Lung (tissue), 12 donors: ENCODE results near the gene LILRA2. TPM values are rescaled to one million over a fixed set of nuclear protein-coding genes. Genes with fewer than 3 reads are reported as not detected.
"Not testable (repeated sequence)": the region's sequence is repeated elsewhere in the genome, so short reads cannot be mapped to it uniquely, and the experiment has no call there.

ENCODE experiments used
- ATAC-seq: fragments of 200-7000 bp; cut with Tn5 transposase; one replicate; pipeline ENCODE4 v1.9.1; 2020; ENCODE audit warnings: moderate number of reproducible peaks; ENCODE audit not compliant: insufficient read depth, low FRiP score
- DNase-seq, 3 donors: peaks; one replicate each; pipeline ENCODE4 v3.0.0-alpha.2; 2013 to 2017
- H3K27ac ChIP-seq, 2 donors: one replicate each; pipeline ENCODE4 v1.5.1; 2013; ENCODE audit warnings: mild to moderate bottlenecking in 2 of 2, moderate library complexity in 2 of 2, control low read depth in 1 of 2, inconsistent platforms in 1 of 2, low read depth in 1 of 2, low read length in 1 of 2
- H3K27me3 ChIP-seq, 3 donors: one replicate each; pipeline ENCODE4 v1.5.1; 2013; ENCODE audit warnings: low read length in 2 of 3; ENCODE audit not compliant: control insufficient read depth in 3 of 3, insufficient read depth in 3 of 3
- H3K36me3 ChIP-seq, 4 donors: one replicate each; pipeline ENCODE4 v1.5.1; 2013; ENCODE audit warnings: low read length in 4 of 4, mild to moderate bottlenecking in 1 of 4, moderate library complexity in 1 of 4; ENCODE audit not compliant: control insufficient read depth in 4 of 4, insufficient read depth in 4 of 4
- H3K4me1 ChIP-seq, 5 donors: one replicate each; pipeline ENCODE4 v1.5.1; 2013; ENCODE audit warnings: low read length in 5 of 5, mild to moderate bottlenecking in 2 of 5, moderate library complexity in 1 of 5; ENCODE audit not compliant: control insufficient read depth in 5 of 5, insufficient read depth in 5 of 5
- H3K4me3 ChIP-seq: one replicate; pipeline ENCODE4 v1.5.1; 2013; ENCODE audit warnings: mild to moderate bottlenecking, control low read depth, moderate library complexity
- H3K9ac ChIP-seq, 2 donors: one replicate each; pipeline ENCODE4 v1.5.1; 2013; ENCODE audit warnings: low read length in 2 of 2, control low read depth in 1 of 2; ENCODE audit not compliant: insufficient read depth in 1 of 2
- H3K9me3 ChIP-seq, 4 donors: one replicate each; pipeline ENCODE4 v1.5.1; 2013; ENCODE audit warnings: low read length in 3 of 4, mild to moderate bottlenecking in 1 of 4, moderate library complexity in 1 of 4; ENCODE audit not compliant: control insufficient read depth in 4 of 4, insufficient read depth in 3 of 4
- WGBS, 2 donors: extraction: QIAGEN DNeasy Blood & Tissue Kit; methylation state at CpG; one replicate each; pipeline ENCODE4 v1.1.7; 2013; 5-methylcytosine and 5-hydroxymethylcytosine counted together
- polyA plus RNA-seq, 2 donors: library from polyadenylated mRNA; stranded (reverse); fragments of 200-250 nt; gene quantifications; one replicate each; pipeline ENCODE4 v1.2.1, GENCODE V29; 2013
- total RNA-seq, 2 donors: library from RNA; depleted of rRNA in 1 of 2; stranded (reverse); fragments of >200 nt in 1 of 2; gene quantifications; one replicate each; pipeline ENCODE4 v1.2.1, GENCODE V29; 2014 to 2021
- TF ChIP-seq, protein P1 (sequence below): IDR thresholded peaks from 2 replicates; pipeline ENCODE4 v1.5.1; 2012; ENCODE audit warnings: mild to moderate bottlenecking; ENCODE audit errors: control extremely low read depth, extremely low read depth
- donor health status: control.
- donor health status: control.
- donor health status: Bipolar disorder and iron deficiency.
- donor health status: healthy.
- donor health status: DM: yes; HTN: yes; CAD: no.

The LILRA2 gene
- total and polyA plus RNA-seq, 4 donors, result 1.2 to 51.6 (median 9.0) TPM

DNA sequence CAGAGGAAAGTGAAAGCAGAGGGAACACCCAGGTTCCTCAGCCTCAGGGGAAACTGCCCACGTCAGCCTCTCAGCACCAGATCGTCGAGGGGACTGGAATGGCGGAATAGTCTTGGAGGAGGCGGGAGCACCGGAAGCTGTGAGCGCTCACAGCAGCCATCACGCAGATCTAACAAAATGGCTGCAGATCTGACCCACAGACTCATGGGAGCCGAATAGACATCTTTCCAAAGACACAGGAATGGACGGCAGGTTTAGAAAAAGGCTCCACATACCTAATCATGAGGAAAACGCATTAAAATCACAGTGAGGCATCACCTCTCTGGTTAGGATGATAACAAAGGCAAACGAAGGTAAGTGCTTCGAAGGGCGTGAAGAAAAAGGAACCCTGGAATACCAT lies 11.8 kb upstream of the LILRA2 start:
- Histone ChIP-seq H3K4me3 (no peak overlapping the region), H3K27ac (no peak overlapping the region), H3K27me3 (no peaks in the 10 kb centered on the region), H3K9ac (no peak overlapping the region), H3K4me1 (no peaks in the 10 kb centered on the region), H3K9me3 (no peaks in the 10 kb centered on the region), H3K36me3 (no peaks in the 10 kb centered on the region)
- WGBS, 2 donors, result 83 to 90% methylated on average over 14 of the region's 14 CpGs
- TF ChIP-seq, protein P1, sequence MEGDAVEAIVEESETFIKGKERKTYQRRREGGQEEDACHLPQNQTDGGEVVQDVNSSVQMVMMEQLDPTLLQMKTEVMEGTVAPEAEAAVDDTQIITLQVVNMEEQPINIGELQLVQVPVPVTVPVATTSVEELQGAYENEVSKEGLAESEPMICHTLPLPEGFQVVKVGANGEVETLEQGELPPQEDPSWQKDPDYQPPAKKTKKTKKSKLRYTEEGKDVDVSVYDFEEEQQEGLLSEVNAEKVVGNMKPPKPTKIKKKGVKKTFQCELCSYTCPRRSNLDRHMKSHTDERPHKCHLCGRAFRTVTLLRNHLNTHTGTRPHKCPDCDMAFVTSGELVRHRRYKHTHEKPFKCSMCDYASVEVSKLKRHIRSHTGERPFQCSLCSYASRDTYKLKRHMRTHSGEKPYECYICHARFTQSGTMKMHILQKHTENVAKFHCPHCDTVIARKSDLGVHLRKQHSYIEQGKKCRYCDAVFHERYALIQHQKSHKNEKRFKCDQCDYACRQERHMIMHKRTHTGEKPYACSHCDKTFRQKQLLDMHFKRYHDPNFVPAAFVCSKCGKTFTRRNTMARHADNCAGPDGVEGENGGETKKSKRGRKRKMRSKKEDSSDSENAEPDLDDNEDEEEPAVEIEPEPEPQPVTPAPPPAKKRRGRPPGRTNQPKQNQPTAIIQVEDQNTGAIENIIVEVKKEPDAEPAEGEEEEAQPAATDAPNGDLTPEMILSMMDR, result no peak
- DNase-seq (no peak), ATAC-seq (no peak)

DNA sequence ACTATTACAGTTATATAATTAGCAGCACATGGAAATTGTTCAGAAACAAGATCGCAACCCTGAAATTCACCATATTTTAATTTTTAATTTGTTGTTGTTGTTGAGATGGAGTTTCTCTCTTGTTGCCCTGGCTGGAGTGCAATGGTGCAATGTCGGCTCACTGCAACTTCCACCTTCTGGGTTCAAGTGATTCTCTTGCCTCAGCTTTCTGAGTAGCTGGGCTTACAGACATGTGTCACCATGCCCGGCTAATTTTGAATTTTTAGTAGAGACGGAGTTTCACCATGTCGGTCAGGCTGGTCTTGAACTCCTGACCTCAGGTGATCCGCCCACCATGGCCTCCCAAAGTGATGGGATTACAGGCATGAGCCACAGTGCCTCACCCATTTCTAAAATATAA lies 10.4 kb upstream of the LILRA2 start:
- ATAC-seq, H3K4me3 ChIP-seq: not testable (repeated sequence)
- WGBS, 2 donors, result 80 to 84% methylated on average over 6 of the region's 6 CpGs

DNA sequence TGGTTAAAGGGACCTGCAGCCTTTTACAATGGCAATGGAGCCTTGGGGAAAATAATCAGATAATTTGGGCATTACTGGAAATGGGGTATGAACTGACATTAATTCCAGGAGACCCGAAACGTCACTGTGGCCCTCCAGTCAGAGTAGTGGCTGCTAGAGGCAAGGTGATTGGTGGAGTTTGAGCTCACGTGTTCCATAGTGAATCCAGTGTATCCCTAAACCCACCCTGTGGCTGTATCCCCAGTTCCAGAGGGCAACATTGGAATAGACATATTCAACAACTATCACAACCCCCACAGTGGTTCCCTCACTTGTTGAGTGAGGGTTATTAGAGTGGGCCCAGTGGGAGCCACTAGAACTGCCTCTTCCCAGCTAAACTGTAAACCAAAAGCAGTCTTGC lies 3.3 kb upstream of the LILRA2 start:
- H3K27ac ChIP-seq, result no peak overlapping the region
- DNase-seq (no peak), ATAC-seq (no peak)
- no peaks in the 10 kb centered on the region for H3K27me3 ChIP-seq
- no peak overlapping the region for H3K4me3 ChIP-seq
- no peaks in the 10 kb centered on the region for H3K36me3 ChIP-seq
- TF ChIP-seq, protein P1, result no peak
- no peak overlapping the region for H3K9ac ChIP-seq
- peaks cover 0 to 2% (median 0%) of the 10 kb centered on the region in 4 donors for H3K9me3 ChIP-seq
- no peaks in the 10 kb centered on the region for H3K4me1 ChIP-seq
- WGBS, 2 donors, result 75 to 91% methylated on average over 3 of the region's 3 CpGs

More for the DNA sequence above, 10.4 kb upstream of the LILRA2 start:
- H3K36me3 ChIP-seq, H3K4me1 ChIP-seq, H3K27me3 ChIP-seq, H3K9me3 ChIP-seq, H3K9ac ChIP-seq, H3K27ac ChIP-seq, DNase-seq: not testable (repeated sequence)

DNA sequence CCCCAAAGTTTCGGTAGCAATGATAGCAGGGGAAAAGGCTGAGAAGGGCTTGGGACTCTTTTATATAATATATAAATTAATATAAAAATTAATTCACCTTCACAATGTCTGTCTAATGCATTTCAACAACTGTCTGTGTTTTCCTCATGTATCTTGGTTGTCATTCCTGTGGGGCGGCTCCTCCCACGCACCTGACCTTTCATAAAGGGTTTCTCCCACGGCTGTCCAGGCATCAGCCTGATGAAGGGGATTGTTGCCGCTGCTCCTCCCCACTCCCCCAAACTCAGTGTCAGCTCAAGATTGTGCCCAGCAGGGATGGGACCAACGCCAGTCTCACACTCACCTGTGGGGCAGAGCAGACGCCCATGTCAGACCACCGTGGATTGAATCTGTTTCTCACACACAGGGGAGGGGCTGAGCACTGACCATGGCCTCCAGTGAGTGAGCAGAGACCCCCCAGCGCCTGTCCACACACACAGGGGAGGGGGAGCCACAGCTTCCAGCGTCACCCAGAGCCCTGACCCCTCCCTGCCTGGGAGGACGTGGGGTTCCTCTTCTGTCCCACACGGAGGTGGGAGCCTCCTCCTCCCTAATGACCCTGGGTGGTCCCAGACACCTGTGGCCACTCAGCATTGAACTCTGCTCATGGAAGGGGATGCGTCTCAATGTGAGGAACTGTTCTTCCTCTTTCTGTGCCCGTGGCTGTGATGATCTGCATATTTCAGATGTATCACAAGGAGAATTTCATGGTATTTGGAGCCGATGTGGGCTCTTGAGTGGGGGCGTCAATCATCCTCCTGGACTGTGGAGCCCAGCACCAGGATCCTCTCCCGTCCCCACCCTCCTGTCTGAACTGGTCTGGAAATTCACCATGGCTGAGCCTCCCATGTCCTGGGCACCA lies 1.6 kb upstream of the LILRA2 start:
- DNase-seq, H3K4me1 ChIP-seq, ATAC-seq, H3K9me3 ChIP-seq, H3K27ac ChIP-seq, H3K27me3 ChIP-seq, H3K36me3 ChIP-seq, H3K9ac ChIP-seq, H3K4me3 ChIP-seq: not testable (repeated sequence)
- 50 to 52% methylated on average over 17 of the region's 17 CpGs for WGBS, 2 donors
